HG02610 (cell line): ENCODE data around the gene TBRG4.
"Not testable (repeated sequence)": the region's sequence is repeated elsewhere in the genome, so short reads cannot be mapped to it uniquely, and the experiment has no call there.

ENCODE experiments used
- ATAC-seq: cut with Tn5 transposase; IDR thresholded peaks from one replicate; pipeline ENCODE4 v1.9.1; 2021; ENCODE audit warnings: mild to moderate bottlenecking, moderate library complexity; ENCODE audit not compliant: unreplicated experiment

Gene TBRG4

DNA sequence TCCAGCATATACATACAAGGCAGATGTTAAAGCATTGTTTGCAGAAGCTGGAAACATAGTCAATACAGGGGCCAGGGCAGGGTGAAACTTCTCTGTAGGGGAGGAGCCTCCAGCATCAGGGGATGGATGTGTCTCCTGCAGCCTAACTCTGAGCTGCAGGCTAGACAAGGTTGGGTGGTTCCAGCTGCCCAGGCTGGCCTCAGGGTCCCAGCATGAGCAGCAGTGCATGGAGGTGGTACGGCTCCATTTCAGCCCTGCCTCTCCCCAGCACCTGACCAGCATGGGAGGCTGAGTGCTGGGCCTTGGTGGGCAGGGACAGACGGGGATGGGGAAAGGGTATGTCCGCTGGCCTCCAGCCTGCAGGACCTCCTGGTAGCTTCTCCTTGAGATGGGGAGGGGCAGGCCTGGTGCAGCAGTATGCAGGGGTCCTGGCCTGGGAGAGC lies 7.4 kb upstream of the TBRG4 start:
- ATAC-seq, result no peak

DNA sequence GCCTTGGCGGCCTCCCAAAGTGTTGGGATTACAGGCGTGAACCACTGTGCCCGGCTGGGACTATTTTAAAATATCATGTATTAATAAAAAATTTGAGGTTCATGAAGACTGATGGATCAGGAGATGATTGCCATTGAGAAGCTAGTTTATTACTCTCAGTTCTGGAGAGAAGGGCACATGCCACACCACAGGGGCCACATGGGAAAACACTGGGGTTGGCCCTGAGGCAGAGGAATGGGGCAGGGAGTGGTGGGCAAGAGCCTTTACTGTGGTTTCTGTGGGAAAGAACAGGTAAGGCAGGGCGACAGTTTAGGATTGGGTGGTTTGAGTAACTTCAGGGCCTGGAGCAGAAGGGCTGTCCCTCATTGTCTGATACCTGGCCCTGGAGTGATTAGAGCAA lies 6.8 kb upstream of the TBRG4 start:
- ATAC-seq, result no peak

DNA sequence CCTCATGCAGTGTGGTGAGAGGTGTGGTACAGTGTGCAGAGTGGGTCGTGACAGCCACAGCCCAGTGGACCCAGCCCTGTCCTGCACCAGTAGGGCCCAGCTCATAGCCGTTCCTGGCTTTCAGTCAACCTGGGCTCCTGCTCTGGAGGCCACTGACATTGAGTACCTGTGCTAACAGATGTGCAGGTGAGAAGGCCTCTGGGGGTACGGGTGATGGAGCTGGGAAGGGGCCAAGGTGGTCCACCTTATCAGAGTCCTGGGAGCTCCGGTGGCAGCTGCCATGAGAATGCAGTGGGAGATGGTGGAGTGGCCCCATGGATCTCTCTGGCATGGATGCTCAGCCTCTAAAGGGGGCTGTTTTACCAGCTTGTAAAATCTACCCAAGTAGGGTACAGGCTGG lies 6.1 kb upstream of the TBRG4 start:
- no peak for ATAC-seq

DNA sequence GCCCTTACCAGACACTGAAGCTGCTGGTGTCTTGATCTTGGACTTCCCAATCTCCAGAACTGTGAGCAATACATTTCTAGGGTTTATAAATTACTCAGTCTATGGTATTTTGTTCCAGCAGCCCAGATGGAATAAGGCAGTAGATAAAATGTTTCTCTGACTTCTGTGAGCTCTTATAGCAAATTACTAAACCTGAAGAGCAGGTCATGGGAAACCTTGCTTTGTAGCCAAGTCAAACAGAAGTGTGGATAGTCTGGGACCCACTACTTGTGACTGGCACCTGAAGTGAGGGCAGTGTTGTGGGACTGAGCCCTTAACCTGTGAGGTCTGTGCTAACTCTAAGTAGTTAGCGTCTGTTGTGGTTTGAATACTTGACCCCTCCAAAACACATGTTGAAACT lies 4.6 kb upstream of the TBRG4 start:
- no peak for ATAC-seq

DNA sequence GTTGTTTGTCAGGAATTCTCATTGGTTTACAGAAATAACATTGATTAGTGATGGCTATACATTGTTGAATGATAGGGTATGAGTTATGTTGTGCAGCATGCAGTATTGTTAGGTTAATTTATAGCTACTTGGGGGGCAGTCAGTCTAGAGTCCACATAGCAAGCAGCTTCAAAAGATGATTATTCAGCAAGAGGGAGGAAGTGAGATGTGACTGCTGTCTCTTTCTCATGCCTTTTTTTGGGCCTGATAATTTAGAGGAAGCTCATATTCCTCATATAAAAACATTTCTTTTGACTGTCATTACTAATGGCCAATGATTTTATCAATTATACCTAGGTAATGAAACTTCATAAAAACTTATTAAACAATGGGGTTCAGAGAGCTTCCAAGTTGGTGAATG lies 3.4 kb upstream of the TBRG4 start:
- ATAC-seq, result no peak

DNA sequence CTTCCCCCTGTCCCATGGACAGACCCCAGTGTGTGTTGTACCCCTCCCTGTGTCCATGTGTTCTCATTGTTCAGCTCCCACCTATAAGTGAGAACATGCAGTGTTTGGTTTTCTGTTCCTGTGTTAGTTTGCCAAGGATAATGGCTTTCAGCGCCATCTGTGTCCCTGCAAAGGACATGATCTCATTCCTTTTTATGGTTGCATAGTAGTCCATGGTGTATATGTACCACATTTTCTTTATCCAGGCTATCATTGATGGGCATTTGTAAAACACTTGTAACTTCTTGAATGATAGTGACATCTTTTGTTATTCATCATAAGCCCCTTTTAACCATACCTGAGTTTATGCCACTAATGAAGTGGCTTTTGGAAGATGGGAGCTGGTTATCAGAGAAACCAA lies 2.8 kb upstream of the TBRG4 start:
- ATAC-seq, result not testable (repeated sequence)

DNA sequence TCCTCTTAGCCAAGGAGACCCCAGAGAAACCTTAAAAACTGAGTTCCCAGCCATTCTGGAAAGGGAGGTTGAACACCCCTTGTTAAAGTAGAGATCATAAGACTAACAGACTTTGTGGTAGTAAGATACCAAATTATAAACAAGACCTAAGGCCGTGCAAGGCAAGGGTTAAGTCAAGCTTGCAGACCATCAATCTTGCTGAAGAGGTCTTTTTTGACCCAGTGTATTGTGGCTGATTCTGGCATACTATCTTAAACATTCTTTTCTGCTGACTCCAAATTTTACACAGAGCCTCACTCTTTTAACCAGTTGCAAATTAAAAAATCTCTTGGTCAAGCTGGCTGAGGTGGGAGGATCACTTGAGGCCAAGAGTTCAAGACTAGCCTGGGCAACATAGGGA lies 1.2 kb upstream of the TBRG4 start:
- no peak for ATAC-seq

DNA sequence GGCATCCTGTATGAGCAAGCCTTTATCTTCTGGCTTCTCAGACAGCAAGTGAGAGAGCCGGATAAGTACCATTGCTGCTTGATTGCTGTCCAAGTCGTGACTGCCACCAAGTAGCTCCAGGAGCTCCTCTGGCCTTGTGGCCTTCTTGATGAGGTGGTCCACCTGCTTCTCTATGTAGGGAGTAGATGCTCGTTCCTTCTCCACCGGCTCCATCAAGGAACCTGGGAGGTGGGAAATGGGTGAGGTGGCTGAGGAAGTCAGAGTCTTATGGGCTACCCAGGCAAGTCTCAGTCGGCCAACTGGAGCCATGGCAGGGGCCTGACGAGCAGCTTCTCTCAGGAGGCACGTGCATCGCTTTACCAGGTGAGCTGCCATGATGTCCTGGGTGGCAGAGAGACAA lies 2.6 kb downstream of the TBRG4 start:
- no peak for ATAC-seq

DNA sequence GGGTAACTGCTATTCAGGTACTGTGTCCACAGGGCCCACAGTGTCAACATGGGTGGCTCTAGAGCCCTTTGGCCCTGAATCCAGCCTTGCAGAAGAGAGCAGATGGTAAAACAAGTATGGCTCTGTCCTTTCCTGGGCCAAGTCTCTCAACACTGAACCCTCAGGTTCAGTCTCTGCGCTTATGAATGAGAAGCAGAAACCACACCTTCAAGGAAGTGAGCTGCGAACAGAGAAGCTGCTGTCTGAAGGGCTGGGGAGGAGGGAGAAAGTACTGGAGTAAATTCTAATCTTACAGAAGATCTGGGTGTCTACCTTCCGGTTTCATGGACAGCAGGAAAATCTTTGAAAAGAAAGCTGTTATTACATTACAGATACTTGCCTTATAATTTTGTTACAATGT lies 4.1 kb downstream of the TBRG4 start:
- no peak for ATAC-seq

DNA sequence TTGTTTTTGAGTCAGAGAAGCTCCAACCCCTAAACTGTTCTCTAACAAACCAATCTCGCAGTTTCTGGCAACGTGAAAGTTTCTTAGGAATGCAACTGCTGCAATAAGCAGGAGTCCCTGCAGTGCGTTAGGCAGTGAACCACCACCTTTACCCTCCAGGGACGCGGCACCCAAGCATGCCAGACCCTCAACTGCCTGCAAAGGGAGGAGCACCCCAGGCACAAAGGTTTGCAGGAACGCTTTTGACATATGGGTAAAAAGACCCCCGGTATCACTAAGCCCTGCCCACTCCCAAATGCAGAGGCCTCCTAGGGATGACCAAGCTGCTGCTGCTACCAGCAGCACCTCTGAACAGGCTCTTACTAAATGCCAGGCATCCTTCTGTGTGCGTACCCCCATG lies 4.7 kb downstream of the TBRG4 start:
- no peak for ATAC-seq

DNA sequence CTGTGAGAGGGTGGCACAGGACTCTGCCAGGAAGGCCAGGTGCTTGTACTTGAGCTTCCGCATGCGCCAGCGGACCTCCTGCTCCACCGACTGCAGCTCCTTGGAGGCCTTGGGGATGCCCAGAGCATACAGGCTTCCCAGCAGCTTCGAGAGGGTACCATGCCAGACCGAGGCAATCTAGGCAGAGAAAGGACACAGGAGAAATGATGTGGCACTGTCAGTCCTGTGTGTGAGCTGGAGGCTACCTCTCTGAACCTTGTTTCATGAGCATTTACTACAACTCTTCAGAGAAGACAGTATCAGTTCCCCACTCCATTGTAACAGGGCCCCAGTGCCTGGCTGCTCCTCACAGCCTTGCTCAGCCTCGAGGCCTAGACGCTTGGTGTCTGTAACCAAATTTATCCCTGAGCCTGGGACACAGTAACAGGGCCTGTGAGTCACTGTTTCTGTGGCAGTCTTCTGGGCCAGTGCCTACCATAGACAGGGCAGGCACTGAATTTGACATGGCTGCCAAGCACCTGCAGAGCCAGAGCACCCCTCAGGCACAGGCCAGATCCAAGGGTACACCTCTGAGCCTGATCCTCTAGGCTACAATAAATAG lies 5.8 kb downstream of the TBRG4 start:
- no peak for ATAC-seq

DNA sequence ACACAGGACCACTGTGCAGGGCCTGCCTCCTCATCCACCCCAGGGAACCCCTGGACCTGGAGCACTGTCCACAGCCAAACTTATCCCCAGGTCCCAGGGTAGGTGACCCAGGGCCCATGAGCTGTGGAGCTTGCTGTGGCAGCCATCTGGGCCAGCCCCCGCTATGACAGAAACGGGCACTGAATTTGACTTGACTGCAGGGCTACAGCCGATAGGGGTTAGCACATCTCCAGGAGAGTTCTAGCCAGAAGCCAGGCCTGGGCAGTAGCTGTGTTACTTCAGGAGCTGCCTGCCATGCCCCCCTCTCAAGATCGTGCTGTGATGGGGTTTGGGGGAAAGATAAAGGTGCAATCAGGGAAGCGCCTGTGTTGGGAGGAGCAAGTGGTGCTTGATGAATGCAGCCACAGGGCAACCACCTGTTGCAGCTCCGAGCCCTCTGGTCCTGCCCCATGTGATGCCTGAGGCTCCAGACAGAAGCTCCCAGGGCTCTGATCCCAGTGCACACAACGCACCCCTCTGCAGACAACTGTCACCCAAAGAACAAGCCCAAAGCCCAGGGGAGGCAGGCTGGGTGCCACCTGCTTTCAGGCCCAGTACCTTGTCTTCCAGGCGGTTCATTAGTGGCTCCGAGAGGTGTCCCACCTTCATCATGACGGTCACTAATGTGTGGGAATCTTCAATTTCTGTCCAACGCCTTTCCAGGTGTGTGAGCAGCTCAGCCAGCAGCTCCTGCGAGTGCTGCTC lies 6.5 kb downstream of the TBRG4 start:
- ATAC-seq, result no peak

DNA sequence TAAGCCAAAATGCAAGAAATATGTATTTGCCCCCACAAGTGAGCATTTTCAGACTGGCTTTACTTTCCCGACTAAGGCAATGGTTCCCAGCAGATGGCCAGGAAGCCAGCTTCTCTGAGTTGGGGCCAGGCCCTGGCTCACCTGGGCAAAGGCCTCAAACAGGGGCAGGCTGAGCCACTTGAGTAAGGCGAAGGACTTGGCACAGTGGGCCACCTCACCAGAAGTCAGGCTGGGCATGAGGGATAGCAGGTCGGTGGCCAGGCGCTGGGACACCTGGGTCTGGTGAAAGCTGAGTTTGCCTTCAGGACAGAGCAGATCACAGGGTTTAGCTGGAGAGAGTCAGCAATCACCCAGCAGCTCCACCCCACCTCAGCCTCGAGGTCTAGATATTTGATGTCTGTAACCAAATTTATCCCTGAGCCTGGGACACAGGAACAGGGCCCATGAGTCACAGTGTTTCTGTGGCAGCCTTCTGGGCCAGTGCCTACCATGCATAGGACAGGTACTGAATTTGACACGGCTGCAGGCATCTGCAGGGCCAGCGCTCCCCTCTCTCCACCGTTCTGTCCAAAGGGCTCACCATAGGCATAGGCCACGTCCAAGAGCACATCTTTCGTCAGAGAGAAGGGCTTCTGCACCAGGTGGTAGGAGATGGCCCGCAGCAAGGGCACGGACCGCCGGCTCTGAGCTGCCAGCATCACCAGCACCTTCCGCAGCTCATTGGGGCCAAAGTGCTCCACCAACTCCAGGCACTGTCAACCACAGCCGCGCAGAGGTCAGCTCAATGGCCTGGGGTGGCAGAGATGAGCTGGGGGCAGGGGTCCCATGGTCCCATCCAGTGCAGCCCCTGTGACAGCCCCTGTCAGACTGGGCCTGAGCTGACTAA lies 7.3 kb downstream of the TBRG4 start:
- no peak for ATAC-seq

DNA sequence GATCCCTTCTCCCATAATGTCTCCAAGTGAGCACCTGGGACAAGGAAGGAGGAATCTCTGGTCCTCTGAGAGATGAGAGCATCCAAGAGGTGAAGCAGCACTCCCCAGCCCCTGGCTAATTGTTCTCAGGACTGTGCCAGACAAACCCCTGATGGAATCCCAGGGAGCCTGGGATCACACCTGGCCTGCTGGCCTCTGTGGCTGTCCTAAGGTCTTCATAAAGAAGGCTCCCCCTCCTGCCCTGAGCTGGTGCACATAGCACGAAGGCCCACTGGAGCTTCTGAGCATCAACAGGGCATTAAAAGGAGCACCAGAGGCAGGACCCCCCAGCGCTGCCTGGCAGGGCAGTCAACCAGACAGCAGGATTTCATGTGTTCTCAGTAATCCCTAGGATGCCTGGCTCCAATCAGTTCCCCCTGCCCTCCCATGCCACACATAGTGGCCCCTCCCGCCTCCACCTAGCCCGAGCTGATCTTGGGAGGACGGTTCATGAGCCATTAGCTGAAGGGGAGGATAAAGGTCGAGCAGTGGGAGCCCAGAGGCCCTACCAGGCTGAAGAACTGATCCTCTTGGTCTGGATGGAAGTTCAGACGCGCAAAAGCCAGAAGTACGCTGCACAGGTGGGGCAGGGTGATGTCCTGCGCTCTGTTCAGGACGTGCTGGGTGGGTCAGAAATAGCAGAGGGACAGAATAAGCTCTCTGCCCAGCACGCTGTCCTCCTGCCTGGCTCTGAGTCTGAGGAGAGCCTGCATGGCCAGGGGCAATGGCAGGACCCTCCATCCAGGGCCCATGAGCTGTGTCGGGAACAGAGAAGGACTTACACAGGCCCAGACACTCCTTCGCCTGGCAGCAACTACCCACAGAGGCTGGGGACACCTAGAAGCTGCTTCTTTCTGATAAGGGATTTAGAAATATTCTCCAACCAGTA lies 8.4 kb downstream of the TBRG4 start:
- no peak for ATAC-seq

DNA sequence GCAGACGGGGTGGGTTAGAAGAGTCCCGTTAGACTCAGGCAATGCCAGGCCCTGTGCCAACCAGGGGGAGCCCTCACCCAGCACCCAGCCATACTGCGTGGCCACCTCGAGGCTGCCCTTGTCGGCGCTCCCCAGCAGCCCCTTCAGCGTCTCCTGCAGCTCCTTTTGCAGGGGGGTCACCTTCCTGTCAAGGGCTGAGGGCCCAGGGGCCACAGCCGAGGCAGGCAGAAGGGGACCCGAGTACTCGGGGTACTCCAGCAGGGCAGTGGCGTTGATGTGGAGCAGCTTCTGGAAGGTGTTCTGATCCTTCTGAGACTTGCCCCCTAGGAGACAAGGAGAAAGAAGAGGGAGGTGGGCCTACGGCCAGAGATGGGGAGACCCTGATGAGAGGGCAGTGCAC lies 9.7 kb downstream of the TBRG4 start:
- no peak for ATAC-seq

DNA sequence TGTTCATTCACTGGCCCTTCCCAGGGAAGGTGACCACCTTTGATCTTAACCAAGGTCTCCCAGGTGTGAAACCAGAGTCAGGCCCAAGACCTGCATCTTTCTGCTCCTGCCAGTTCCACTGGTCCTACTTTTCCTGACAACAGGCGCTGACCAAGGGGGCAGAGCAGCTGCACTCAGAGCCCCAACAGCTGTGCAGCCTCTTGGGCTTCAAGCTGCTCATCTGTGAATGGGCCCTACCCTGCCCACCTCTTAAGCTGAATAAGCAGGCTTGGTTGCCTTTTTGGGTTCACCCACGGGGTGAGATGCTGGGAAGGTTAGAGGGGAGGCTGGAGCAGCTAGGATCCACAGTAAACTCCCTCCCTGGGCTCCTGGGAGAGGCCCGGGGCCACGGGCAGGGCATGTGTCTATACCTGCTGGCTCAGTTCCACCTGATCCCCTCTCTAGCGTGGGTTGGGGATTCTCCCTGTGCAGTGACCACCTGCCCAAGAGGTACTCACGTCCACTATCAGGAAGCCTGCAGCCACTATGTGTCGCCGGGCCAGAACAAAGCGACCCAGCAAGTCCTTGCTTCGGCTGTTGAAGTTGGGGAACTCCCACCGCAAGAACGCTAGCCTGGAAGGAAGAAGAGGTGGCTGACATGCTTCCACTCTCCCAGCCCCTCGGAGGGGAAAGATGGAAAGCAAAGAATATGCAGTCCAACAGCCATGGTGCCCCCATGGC lies 10.6 kb downstream of the TBRG4 start:
- ATAC-seq, result no peak

DNA sequence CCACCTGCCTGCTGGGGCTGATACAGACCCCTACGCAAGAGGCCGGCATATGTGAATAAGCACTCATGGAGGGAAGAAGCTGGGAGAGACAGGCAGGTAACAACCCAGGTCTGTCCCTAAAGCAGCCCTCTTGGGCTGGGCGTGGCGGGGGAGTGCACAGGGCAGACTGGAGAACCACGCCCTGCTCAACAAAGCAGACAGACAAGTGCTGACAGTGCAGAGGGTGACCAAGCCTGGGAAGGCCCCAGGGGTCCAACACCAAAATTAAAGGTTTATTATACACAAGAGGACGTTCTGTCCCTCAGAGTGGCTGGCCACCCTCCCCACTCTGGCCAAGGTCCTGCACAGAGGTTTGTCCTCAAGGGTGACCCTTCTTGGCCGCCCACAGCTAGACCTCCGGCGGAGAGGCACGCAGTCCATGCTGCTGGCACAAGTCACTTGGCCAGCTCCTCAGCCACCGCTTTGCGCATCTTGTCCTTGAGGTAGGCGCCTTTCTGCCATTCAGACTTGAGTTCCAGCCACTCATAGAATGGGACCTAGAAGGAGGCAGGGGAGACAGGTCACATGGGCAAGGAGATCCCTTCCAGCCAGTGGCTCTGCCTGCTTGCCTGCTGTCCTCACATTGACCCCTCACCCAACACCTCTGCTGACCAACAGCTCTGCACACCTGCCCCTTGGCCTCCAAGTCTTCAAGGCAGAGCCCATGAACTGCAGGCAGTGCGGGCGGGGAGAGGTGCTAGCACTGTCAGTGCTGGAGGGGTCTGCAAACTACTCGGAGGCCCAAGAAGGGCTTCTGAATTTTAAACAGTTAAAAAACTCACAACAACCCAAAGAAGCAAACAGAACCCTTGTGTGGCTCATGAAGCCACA lies 11.4 kb downstream of the TBRG4 start:
- no peak for ATAC-seq

DNA sequence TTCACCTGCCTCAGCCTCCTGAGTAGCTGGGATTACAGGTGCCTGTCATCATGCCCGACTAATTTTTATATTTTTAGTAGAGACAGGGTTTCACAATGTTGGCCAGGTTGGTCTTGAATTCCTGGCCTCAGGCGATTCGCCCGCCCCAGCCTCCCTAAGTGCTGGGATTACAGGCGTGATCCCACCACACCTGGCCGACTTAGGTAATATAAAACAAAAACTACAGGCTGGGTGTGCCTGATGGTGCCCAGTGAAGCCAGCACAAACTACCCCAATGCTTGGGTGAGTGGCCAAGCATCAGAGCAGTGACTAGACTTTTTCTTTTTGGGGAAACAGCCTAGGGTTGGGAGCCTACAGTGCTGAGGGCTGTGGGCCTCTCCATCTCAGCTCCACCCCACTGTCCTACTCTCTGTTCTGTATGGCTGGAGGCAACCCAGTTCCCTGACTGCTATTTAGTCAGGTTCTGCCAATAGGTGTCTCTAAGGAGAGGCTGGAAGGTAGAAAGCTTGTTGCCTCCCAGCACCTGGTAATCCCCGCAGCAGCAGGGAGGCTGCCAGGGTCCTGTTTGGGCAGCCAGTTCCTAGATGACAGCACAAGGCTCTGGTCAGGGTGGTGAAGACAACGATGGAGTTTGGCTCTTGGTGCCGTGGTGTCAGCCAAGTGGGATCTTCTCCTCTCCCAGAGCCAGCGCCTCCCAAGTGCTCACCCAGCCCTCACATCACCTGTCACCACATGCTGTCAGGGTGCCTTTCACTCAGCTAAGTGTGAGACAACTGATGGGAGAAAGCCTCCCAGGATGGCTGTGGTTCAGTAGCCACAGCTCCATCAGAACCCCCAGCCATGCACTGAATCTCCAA lies 12.3 kb downstream of the TBRG4 start:
- no peak for ATAC-seq

DNA sequence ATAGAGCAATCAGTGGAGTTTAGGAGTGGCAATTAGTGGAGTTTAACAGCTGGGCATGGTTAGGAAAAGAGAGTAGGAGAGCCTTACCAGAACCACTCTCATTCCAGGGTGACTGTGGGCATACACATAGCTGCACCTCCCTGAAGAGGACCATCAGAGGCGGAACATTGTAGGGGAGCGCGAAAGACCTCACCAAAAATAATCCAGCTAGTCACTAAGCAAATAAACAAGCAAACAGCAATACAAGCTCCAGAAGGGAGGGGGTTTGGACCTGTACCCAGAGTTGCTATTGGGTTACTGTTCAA lies 18.6 kb downstream of the TBRG4 start:
- no peak for ATAC-seq
